MM.1S (cell line): ENCODE data around the gene SREBF1.

Experiments
- DNase-seq: peaks from one replicate; pipeline ENCODE4 v3.0.0-alpha.2; 2015
- H2AFZ ChIP-seq: fragments of 300-600 bp; sonication (generic); 2 replicates; pipeline ENCODE4 v1.6.0; 2016; ENCODE audit warnings: antibody characterized with exemption, low read length
- H3F3A ChIP-seq: fragments of 300-600 bp; sonication (generic); 2 replicates; pipeline ENCODE4 v1.6.1; 2016; ENCODE audit warnings: mild to moderate bottlenecking, antibody characterized with exemption, low read length, moderate library complexity, mixed read lengths; ENCODE audit not compliant: insufficient read depth
- H3K27ac ChIP-seq: fragments of 300-600 bp; sonication (generic); 2 replicates; pipeline ENCODE4 v1.5.1; 2016; ENCODE audit warnings: mild to moderate bottlenecking, low read length
- H3K27me3 ChIP-seq: fragments of 300-600 bp; sonication (generic); replicated peaks from 2 replicates; pipeline ENCODE4 v1.6.0; 2016; ENCODE audit warnings: low read length; ENCODE audit not compliant: insufficient read depth
- H3K36me3 ChIP-seq: fragments of 300-600 bp; sonication (generic); replicated peaks from 2 replicates; pipeline ENCODE4 v1.6.1; 2016; ENCODE audit warnings: mild to moderate bottlenecking, low read length, mixed read lengths; ENCODE audit not compliant: insufficient read depth
- H3K4me1 ChIP-seq: fragments of 300-600 bp; sonication (generic); 2 replicates; pipeline ENCODE4 v1.6.1; 2016; ENCODE audit warnings: low read length, mixed read lengths
- H3K4me2 ChIP-seq: fragments of 300-600 bp; sonication (generic); 2 replicates; pipeline ENCODE4 v1.6.0; 2016; ENCODE audit warnings: low read depth, low read length
- H3K4me3 ChIP-seq: fragments of 300-600 bp; sonication (generic); 2 replicates; pipeline ENCODE4 v1.5.1; 2016; ENCODE audit warnings: low read length, mixed read lengths
- H3K79me2 ChIP-seq: fragments of 300-600 bp; sonication (generic); 2 replicates; pipeline ENCODE4 v1.6.1; 2016; ENCODE audit warnings: mixed run types, low read length, mixed read lengths
- H3K9ac ChIP-seq: fragments of 300-600 bp; sonication (generic); 2 replicates; pipeline ENCODE4 v1.6.1; 2016; ENCODE audit warnings: low read length, mixed read lengths
- H3K9me2 ChIP-seq: fragments of 300-600 bp; sonication (generic); replicated peaks from 2 replicates; pipeline ENCODE4 v1.6.1; 2016; ENCODE audit warnings: mild to moderate bottlenecking, low read length, mixed read lengths; ENCODE audit not compliant: insufficient read depth
- H3K9me3 ChIP-seq: fragments of 300-600 bp; sonication (generic); replicated peaks from 2 replicates; pipeline ENCODE4 v1.6.1; 2016; ENCODE audit warnings: mild to moderate bottlenecking, low read length, mixed read lengths; ENCODE audit not compliant: insufficient read depth
- H4K20me1 ChIP-seq: fragments of 300-600 bp; sonication (generic); 2 replicates; pipeline ENCODE4 v1.6.1; 2016; ENCODE audit warnings: mild to moderate bottlenecking, low read length, moderate library complexity, mixed read lengths; ENCODE audit not compliant: insufficient read depth
- EZH2 ChIP-seq: fragments of 300-600 bp; sonication (generic); optimal IDR thresholded peaks from 2 replicates; pipeline ENCODE3; 2017; ENCODE audit warnings: low read depth, mild to moderate bottlenecking, antibody characterized with exemption, low read length, mixed read lengths
- EZH2phosphoT487 ChIP-seq: fragments of 300-600 bp; sonication (generic); IDR thresholded peaks from 2 replicates; pipeline ENCODE4 v1.6.1; 2018; ENCODE audit warnings: antibody characterized with exemption, low read length
- TF ChIP-seq, protein P1 (sequence below): fragments of 300-600 bp; sonication (generic); IDR thresholded peaks from 2 replicates; pipeline ENCODE4 v1.5.1; 2016; ENCODE audit warnings: antibody characterized with exemption, low read length, mixed read lengths

SREBF1 gene

GRCh38 chr17:17832032-17832363 lies 4.8 kb downstream of the SREBF1 start:
- Histone ChIP-seq H3K27ac (no peak overlapping the region), H3K9ac (no peak overlapping the region), H3K9me3 (no peaks in the 10 kb centered on the region), H3F3A (peaks cover 21% of the 10 kb centered on the region), H3K36me3 (no peaks in the 10 kb centered on the region), H2AFZ (no peak overlapping the region), H3K79me2 (peaks cover 75% of the 10 kb centered on the region), H4K20me1 (no peaks in the 10 kb centered on the region), H3K27me3 (no peaks in the 10 kb centered on the region), H3K4me1 (peaks cover 39% of the 10 kb centered on the region), H3K4me3 (no peak overlapping the region), H3K9me2 (no peaks in the 10 kb centered on the region), H3K4me2 (no peak overlapping the region)
- no peak for DNase-seq
- no peak for TF ChIP-seq EZH2phosphoT487
- TF ChIP-seq, protein P1, sequence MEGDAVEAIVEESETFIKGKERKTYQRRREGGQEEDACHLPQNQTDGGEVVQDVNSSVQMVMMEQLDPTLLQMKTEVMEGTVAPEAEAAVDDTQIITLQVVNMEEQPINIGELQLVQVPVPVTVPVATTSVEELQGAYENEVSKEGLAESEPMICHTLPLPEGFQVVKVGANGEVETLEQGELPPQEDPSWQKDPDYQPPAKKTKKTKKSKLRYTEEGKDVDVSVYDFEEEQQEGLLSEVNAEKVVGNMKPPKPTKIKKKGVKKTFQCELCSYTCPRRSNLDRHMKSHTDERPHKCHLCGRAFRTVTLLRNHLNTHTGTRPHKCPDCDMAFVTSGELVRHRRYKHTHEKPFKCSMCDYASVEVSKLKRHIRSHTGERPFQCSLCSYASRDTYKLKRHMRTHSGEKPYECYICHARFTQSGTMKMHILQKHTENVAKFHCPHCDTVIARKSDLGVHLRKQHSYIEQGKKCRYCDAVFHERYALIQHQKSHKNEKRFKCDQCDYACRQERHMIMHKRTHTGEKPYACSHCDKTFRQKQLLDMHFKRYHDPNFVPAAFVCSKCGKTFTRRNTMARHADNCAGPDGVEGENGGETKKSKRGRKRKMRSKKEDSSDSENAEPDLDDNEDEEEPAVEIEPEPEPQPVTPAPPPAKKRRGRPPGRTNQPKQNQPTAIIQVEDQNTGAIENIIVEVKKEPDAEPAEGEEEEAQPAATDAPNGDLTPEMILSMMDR = no peak
- TF ChIP-seq EZH2 = no peak

DNA sequence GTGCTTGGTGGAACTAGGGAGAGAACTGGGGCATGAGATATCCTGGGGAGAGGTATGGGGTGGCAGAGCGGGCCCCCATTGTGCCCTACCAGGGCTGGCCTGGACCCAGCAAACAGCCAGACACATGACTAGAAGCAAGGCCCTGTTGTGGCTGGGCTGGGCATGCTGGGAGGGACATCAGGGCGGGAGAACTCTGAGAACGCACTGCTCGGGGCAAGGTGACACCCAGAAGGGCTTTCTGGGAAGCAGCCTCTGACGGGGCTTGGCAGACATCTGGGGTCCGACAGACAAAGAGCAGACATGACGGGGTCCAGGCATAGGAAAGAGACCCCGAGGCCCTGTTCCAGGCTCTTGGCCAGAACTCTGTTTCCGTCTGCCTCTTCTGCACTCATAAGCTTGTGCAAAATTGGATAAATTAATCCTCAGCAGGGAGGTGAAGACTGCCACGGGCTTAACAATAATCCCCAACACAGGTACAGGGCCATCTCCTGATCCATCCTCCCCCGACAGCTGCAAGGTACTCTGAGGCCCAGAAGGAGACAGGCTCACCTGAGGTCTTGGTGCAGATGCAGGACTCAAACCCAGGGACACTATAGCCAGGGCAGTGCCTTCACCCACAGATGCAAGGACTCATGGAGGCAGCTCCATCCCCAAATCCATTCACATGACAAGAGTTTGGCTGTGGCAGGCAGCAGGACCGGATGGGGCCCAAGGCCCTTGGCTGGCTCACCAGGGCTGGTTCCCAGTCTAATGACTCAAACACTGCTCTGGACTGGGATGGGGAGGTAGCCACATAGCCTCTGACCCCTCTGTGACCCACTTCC lies 5.4 kb downstream of the SREBF1 start:
- peaks cover 81% of the 10 kb centered on the region for H3K79me2 ChIP-seq
- no peak overlapping the region for H3K9ac ChIP-seq

DNA sequence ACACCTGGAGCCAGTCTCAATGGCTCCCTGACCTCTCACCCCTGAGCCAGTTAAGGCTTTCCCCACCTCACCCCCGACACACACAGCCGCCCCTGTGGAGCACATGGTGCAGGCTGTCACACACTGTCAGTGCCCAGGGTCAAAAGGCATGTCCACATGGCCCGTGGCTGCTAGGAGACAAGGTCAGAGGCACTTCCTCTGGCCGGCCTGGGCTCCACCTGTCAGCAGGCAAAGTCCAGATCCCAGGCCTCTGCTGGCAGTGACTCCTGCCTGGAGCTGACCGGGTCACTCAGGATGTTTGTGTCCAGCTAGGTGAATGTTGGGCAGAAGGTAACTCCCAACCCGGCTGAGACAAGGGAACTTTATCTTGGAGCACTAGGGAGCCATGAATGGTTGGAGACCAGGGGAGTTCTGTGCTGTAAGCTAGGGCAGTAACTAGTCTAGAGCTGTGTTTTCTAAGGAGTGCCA lies 6.0 kb downstream of the SREBF1 start:
- H3K4me1 ChIP-seq = peaks cover 35% of the 10 kb centered on the region
- no peaks in the 10 kb centered on the region for H3K9me2 ChIP-seq
- peaks cover 21% of the 10 kb centered on the region for H3F3A ChIP-seq
- no peaks in the 10 kb centered on the region for H3K36me3 ChIP-seq
- no peak overlapping the region for H3K4me3 ChIP-seq
- H3K9me3 ChIP-seq = no peaks in the 10 kb centered on the region
- DNase-seq = no peak
- H4K20me1 ChIP-seq = no peaks in the 10 kb centered on the region
- H3K27ac ChIP-seq = no peak overlapping the region
- H3K9ac ChIP-seq = no peak overlapping the region
- H3K79me2 ChIP-seq = peaks cover 81% of the 10 kb centered on the region
- H3K4me2 ChIP-seq = no peak overlapping the region
- no peaks in the 10 kb centered on the region for H3K27me3 ChIP-seq
- no peak for TF ChIP-seq EZH2
- TF ChIP-seq, protein P1 = no peak
- no peak for TF ChIP-seq EZH2phosphoT487
- no peak overlapping the region for H2AFZ ChIP-seq

More for the DNA sequence above, 5.4 kb downstream of the SREBF1 start:
- Histone ChIP-seq H3F3A (peaks cover 21% of the 10 kb centered on the region), H2AFZ (no peak overlapping the region), H3K36me3 (no peaks in the 10 kb centered on the region), H3K4me2 (no peak overlapping the region), H3K4me3 (no peak overlapping the region), H3K27me3 (no peaks in the 10 kb centered on the region), H4K20me1 (no peaks in the 10 kb centered on the region), H3K9me2 (no peaks in the 10 kb centered on the region), H3K9me3 (no peaks in the 10 kb centered on the region), H3K27ac (no peak overlapping the region), H3K4me1 (peaks cover 38% of the 10 kb centered on the region)
- no peak for TF ChIP-seq EZH2
- no peak for TF ChIP-seq EZH2phosphoT487
- no peak for DNase-seq

DNA sequence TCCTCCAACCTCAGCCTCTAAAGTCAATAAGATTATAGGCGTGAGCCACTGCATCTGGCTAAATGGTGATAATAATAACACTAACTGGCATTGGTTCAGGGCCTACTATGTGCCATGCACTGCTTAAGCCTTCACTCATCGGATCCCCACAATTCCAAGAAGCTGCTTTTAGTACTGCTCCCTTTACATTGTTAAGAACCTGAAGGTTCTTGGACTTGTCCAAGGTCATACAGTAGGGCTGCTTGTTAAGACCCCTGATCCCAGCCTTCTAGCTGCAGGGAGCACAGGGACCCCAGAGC lies 6.6 kb downstream of the SREBF1 start:
- H3K27ac ChIP-seq = peak overlapping the region; percentile 79; the same call in 1 of the 2 replicates
- peaks cover 29% of the 10 kb centered on the region for H3K4me1 ChIP-seq
- DNase-seq = no peak
- TF ChIP-seq EZH2phosphoT487 (no peak), EZH2 (no peak)
- TF ChIP-seq, protein P1 = no peak
- H4K20me1 ChIP-seq = no peaks in the 10 kb centered on the region
- H3K4me3 ChIP-seq = no peak overlapping the region
- H3K79me2 ChIP-seq = peaks cover 77% of the 10 kb centered on the region
- peaks cover 21% of the 10 kb centered on the region for H3F3A ChIP-seq
- H3K27me3 ChIP-seq = no peaks in the 10 kb centered on the region
- no peak overlapping the region for H3K9ac ChIP-seq
- no peak overlapping the region for H2AFZ ChIP-seq
- H3K9me2 ChIP-seq = no peaks in the 10 kb centered on the region
- no peak overlapping the region for H3K4me2 ChIP-seq
- no peaks in the 10 kb centered on the region for H3K36me3 ChIP-seq
- no peaks in the 10 kb centered on the region for H3K9me3 ChIP-seq
